Activated CD4-positive, alpha-beta T cell treated with anti-CD3 and anti-CD28 coated beads, Interleukin-2, amount 50 U/mL, for 4 hours (primary cell): ENCODE measurements around the gene MED31.
"Not testable (repeated sequence)": the region's sequence is repeated elsewhere in the genome, so short reads cannot be mapped to it uniquely, and the experiment has no call there.

Experiments used
- DNase-seq, 2 experiments: peaks; one replicate each; pipeline ENCODE4 v3.0.0-alpha.2; 2020

MED31 gene

DNA sequence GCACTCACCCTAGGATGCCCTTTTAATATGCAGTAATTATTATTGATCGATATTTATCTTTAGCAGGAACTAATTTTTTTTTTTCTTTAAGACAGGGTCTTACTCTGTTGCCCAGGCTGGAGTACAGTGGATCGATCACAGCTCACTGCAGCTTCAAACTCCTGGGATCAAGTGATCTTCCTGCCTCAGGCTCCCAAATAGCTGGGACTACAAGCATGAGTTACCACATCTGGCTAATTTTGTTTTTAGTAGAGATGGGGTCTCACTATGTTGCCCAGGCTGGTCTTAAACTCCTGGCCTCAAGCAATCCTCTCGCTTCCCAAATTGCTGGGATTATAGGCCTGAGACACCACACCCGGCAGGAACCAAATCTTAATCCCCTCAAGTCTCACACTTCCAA, 40.2 kb downstream of the MED31 start:
- DNase-seq: no peak

DNA sequence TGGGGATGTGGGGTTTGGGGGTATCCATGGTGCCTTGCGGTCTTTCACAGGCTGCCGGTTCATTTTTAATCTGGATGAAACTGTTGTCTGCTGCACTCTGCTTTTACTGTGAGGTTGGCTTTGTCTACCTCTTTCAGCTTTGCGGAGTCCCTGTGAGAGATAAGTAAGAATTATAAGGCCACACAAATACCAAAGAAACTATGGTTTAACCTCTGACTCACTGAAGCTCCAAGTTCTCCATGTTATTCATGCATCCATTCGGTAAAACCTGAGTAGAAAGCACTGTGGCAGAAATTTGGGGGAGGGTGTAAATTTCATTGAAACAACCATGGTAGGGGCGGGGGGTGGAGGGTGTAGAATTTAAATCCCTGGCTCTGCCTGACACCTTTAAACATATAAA, 41.4 kb downstream of the MED31 start:
- no peak for DNase-seq

DNA sequence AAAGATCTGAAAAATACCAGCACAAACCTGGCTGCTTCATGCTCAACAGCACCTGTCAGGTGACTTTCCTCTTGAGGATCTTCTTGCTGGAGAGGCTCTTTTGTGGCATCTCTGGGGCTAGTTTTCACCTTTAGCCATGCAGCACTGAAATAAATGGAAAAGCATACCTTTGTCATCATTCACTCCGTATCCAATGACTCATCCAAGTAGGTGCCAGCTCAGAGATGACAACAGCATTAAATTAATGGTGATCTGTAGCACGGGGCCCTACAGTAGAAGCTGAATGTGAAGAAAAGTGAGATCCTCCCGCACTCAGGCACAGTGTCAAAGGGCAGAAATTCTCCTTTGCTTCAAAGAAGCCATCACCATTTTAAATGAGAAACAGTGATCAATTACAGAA, 43.1 kb downstream of the MED31 start:
- DNase-seq: no peak

DNA sequence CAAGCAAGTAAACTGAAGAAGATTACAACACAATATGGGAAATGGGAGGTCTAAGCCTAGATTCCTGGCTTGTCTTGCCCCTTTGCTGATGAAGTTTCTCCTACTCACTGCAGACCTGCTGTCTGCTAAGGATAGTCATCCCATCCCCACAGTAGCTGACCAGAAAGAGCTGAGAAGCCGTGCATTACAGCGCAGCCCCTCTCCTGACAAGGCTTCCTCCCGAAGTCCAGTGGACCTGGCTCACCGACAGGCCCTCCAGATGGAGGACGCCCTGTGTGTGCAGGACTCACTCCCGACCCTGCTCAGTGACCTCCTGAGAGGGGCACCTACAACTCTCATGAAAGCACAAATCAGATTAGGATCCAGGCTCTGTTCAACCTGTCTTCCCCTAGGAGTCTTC, 46.3 kb downstream of the MED31 start:
- no peak for DNase-seq

DNA sequence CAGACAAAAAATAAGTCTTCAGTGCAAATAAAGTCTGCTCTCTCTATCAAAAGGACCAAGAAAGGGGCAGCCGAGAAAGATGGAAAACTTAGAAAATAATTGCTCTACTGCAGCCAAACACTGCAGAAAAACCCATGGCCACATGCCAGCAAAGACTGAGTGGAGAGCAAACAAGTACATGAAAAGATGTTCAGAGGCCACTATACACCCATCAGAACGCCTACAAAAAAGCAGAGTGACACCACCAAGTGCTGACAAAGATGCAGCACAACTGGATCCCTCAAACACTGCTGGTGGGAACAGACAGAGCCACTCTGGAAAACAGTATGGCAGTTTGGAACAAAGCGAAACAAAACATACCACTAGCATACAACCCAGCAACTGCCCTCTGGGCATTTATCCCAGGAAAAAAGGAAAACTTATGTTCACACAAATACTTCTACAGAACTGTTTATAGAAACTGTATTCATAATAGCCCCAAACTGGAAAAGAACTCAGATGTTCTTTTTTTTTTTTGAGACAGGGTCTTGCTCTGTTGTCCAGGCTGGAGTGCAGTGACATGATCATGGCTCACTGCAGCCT, 47.6 kb downstream of the MED31 start:
- DNase-seq: no peak

DNA sequence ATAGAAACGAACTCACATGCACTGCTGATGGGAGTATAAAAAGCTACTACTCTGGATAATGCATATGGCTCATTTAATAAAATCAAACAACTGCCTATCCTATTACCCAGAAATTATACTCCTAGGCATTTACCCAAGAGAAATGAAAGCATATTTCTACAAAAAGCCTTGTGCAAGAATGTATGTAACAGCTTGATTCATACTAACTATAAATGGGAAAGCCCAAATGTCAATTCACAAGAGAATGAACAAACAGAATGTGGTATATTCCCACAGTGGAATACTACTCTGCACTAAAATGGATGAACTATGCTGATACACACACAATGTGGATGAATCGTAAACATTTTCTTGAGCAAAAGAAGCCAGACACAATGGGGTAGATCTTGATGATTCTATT, 49.3 kb downstream of the MED31 start:
- DNase-seq: no peak

DNA sequence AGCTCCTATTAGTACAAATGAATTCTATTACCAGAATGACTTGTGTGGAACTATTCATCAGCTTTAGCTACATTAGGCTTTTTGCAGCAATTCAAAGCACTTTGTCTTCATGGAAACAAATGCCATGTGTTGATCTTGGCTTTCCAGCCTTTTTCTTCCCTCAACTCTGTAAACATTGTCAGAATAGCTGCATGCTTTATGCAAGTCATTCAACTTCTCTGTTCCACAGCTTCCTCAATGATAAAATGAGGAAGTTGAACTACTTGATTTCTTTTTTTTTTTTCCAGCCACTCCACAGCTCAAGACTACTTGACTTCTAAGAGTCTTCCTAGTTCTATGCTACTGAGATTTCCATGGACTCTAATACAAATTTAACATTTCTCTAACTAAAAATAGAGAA, 52.0 kb downstream of the MED31 start:
- no peak for DNase-seq

DNA sequence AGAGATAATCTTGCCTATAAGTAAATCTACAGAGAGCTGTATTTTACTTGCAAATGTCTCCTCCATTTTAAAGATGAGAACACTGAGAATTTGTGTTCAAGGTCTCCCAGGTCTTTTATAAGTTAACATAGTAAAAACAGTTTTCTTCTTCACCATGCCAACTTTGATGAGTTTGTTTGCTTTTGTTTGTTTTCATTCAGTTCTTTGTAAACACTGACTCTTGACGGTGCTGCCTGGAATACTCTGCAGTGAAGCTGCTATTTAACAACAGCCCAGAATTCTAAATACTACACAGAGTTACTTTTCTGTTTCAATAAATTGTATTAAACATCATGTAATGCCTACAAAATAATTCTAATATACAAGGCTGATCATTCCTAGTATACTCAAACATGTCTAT, 53.7 kb downstream of the MED31 start:
- DNase-seq: no peak

GRCh38 chr17:6596941-6597340, 54.5 kb downstream of the MED31 start:
- DNase-seq: no peak

DNA sequence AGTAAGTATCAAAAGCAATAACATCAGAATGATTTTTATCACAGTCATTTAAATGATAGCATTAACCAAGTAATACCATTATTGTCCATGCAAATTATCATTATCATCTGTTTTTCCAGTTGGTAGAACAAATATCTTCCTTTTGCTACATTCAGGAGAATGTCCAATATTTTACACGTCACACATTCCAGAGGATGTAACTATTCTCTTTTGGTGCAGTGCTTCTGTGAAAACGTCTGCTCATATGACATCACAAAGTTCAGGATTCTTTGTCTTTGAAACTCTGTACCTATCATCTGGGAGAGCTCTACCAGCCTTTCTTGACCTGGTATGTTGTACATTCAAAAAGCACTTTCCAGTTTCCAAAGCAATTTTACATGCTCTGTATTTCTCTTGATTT, 54.9 kb downstream of the MED31 start:
- no peak for DNase-seq

GRCh38 chr17:6596081-6596480, 55.3 kb downstream of the MED31 start:
- no peak for DNase-seq

GRCh38 chr17:6593371-6593770, 58.0 kb downstream of the MED31 start:
- not testable (repeated sequence) for DNase-seq
